Psoas muscle (tissue), 8 donors: ENCODE results near the gene ST14. TPM values are rescaled to one million over a fixed set of nuclear protein-coding genes. Genes with fewer than 3 reads are reported as not detected.
"Not testable (repeated sequence)": the region's sequence is repeated elsewhere in the genome, so short reads cannot be mapped to it uniquely, and the experiment has no call there.

Source experiments
- ATAC-seq, 4 donors: fragments of 200-7000 bp; cut with Tn5 transposase; one replicate each; pipeline ENCODE4 v1.9.1; 2020; ENCODE audit warnings: moderate library complexity in 3 of 4, mild to moderate bottlenecking in 2 of 4
- DNase-seq, 2 donors: peaks; one replicate each; pipeline ENCODE4 v3.0.0-alpha.2; 2020
- H3K27ac ChIP-seq: fragments of 200-600 bp; one replicate; pipeline ENCODE4 v1.8.0; 2022
- H3K27me3 ChIP-seq, 3 donors: fragments of 200-600 bp in 1 of 3; one replicate each; pipeline versions ENCODE4 v1.6.1 to v1.8.0; 2013 to 2022; ENCODE audit warnings: low read length in 2 of 3, mild to moderate bottlenecking in 2 of 3, moderate library complexity in 1 of 3; ENCODE audit not compliant: insufficient read depth in 3 of 3
- H3K36me3 ChIP-seq, 2 donors: fragments of 200-600 bp in 1 of 2; one replicate each; pipeline versions ENCODE4 v1.6.1 to v1.8.0; 2013 to 2022; ENCODE audit warnings: low read depth in 1 of 2, mild to moderate bottlenecking in 1 of 2, moderate library complexity in 1 of 2; ENCODE audit not compliant: insufficient read depth in 1 of 2
- H3K4me1 ChIP-seq: fragments of 200-600 bp; one replicate; pipeline ENCODE4 v1.8.0; 2022
- H3K4me3 ChIP-seq: fragments of 200-600 bp; one replicate; pipeline ENCODE4 v1.8.0; 2022; ENCODE audit warnings: mild to moderate bottlenecking
- H3K9me3 ChIP-seq: fragments of 200-600 bp; one replicate; pipeline ENCODE4 v1.8.0; 2022
- CTCF ChIP-seq: fragments of 200-600 bp; IDR thresholded peaks from one replicate; pipeline ENCODE4 v1.8.0; 2022; ENCODE audit warnings: antibody characterized with exemption
- WGBS, 3 donors: extraction: QIAGEN DNeasy Blood & Tissue Kit; methylation state at CpG; one replicate each; pipeline versions ENCODE4 v1.1.6 to v1.1.7; 2013; 5-methylcytosine and 5-hydroxymethylcytosine counted together
- intact Hi-C, 2 donors: fragments of 100-400 bp; cut with DNase I; formaldehyde crosslinking; loops; one replicate each; pipeline versions ENCODE4 v1.11.0 to v1.14.2; 2022
- polyA plus RNA-seq, 3 donors: library from polyadenylated mRNA; stranded (reverse); fragments of 200-250 nt; gene quantifications; one replicate each; pipeline ENCODE4 v1.2.3, GENCODE V29; 2013
- total RNA-seq, 4 donors: library from RNA; stranded (reverse); fragmentation: NEBNext Ultra II Directional in 2 of 4; extraction: Animal tissue kit (Norgen Biotek cat#: 25700) in 2 of 4; gene quantifications; one replicate each; pipeline versions ENCODE4 v1.2.1 to v1.2.4, GENCODE V29; 2021 to 2023
- donor health status: healthy with polysubstance abuse.
- donor health status: DM: no; HTN: no; CAD: no; lungs with moderate emphysema.
- donor health status: Bipolar disorder and iron deficiency.
- donor health status: healthy.
- donor health status: DM: yes; HTN: yes; CAD: no.
- donor health status: DM: no; HTN: no; CAD: no.
- donor health status: DM: no; HTN: no; CAD: no.
- donor health status: DM: yes; HTN: yes; CAD: no.

Gene ST14
- total and polyA plus RNA-seq, 7 donors = 0.22 to 0.77 (median 0.51) TPM

GRCh38 chr11:130247319-130247718, 87.7 kb downstream of the ST14 start:
- 32 to 53% (median 33%) methylated on average over 2 of the region's 2 CpGs for WGBS, 3 donors
- Histone ChIP-seq H3K27ac (no peak overlapping the region), H3K36me3 (no peaks in the 10 kb centered on the region), H3K27me3 (no peaks in the 10 kb centered on the region), H3K4me1 (peaks cover 23% of the 10 kb centered on the region), H3K9me3 (peaks cover 3% of the 10 kb centered on the region), H3K4me3 (no peak overlapping the region)
- intact Hi-C loops = no loop called here
- ATAC-seq = no peak
- TF ChIP-seq CTCF = no peak
- no peak for DNase-seq

GRCh38 chr11:130249371-130249770, 89.8 kb downstream of the ST14 start:
- intact Hi-C loops = no loop called here
- no peak overlapping the region for H3K4me3 ChIP-seq
- no peaks in the 10 kb centered on the region for H3K36me3 ChIP-seq
- DNase-seq (no peak), ATAC-seq (no peak)
- H3K27me3 ChIP-seq = no peaks in the 10 kb centered on the region
- no peak overlapping the region for H3K27ac ChIP-seq
- H3K9me3 ChIP-seq = peaks cover 3% of the 10 kb centered on the region
- no peak for TF ChIP-seq CTCF
- WGBS, 3 donors = 94 to 100% (median 97%) methylated on average over 5 of the region's 5 CpGs
- peaks cover 23% of the 10 kb centered on the region for H3K4me1 ChIP-seq

GRCh38 chr11:130249929-130250328, 90.3 kb downstream of the ST14 start:
- H3K4me3 ChIP-seq, ATAC-seq, H3K27me3 ChIP-seq, H3K9me3 ChIP-seq, DNase-seq, intact Hi-C loops, H3K36me3 ChIP-seq, H3K27ac ChIP-seq: not testable (repeated sequence)
- WGBS, 3 donors = 93 to 96% (median 94%) methylated on average over 5 of the region's 5 CpGs
- H3K4me1 ChIP-seq = peaks cover 23% of the 10 kb centered on the region

- DNase-seq, H3K27me3 ChIP-seq, H3K9me3 ChIP-seq, H3K4me3 ChIP-seq, H3K27ac ChIP-seq, ATAC-seq, intact Hi-C loops, H3K36me3 ChIP-seq: not testable (repeated sequence)
- 85 to 91% (median 90%) methylated on average over 1 of the region's 1 CpG for WGBS, 3 donors
- H3K4me1 ChIP-seq = peaks cover 14% of the 10 kb centered on the region
Observed at GRCh38 chr11:130251763-130252162, 92.2 kb downstream of the ST14 start.

Other genes with a start within 250 kb of the ST14 start
- gene PRDM10, start 156.9 kb upstream of the ST14 start, total RNA-seq = 1 to 10 TPM; 4.2 to 7.8 (median 5.9) TPM
- 1 to 10 TPM; 2.5 to 4.1 (median 2.9) TPM for gene PRDM10, start 156.9 kb upstream of the ST14 start, polyA plus RNA-seq
- 10 to 100 TPM; 59.4 to 85.9 (median 65.3) TPM for gene APLP2, start 89.9 kb upstream of the ST14 start, total RNA-seq
- gene APLP2, start 89.9 kb upstream of the ST14 start, polyA plus RNA-seq = 10 to 100 TPM; 37.8 to 96.7 (median 73.8) TPM
- 10 to 100 TPM; 58.6 to 77.2 (median 71.7) TPM for gene ZBTB44, start 155.1 kb downstream of the ST14 start, total RNA-seq
- gene ZBTB44, start 155.1 kb downstream of the ST14 start, polyA plus RNA-seq = 10 to 100 TPM in 2 of 3 donors, 1 to 10 TPM in 1; 8.6 to 47.5 (median 20.6) TPM